Keratinocyte (primary cell): ENCODE data around the gene OR10Z1.

ENCODE experiments used
- EZH2 ChIP-seq: IDR thresholded peaks from one replicate; pipeline ENCODE4 v1.6.1; 2012; ENCODE audit warnings: inconsistent platforms, mild to moderate bottlenecking, low read length, moderate library complexity
- TF ChIP-seq, protein P1 (sequence below), 3 experiments: IDR thresholded peaks in 1 of 3; conservative IDR thresholded peaks in 1 of 3; optimal IDR thresholded peaks in 1 of 3; 2 replicates in 2 of 3; 3 replicates in 1 of 3; pipeline versions ENCODE3 to v1.5.1; 2011; ENCODE audit warnings: low read length in 3 of 3, mild to moderate bottlenecking in 3 of 3, moderate library complexity in 2 of 3, control low read depth in 1 of 3, inconsistent platforms in 1 of 3; ENCODE audit not compliant: insufficient read depth in 2 of 3; ENCODE audit errors: extremely low read depth in 1 of 3

DNA sequence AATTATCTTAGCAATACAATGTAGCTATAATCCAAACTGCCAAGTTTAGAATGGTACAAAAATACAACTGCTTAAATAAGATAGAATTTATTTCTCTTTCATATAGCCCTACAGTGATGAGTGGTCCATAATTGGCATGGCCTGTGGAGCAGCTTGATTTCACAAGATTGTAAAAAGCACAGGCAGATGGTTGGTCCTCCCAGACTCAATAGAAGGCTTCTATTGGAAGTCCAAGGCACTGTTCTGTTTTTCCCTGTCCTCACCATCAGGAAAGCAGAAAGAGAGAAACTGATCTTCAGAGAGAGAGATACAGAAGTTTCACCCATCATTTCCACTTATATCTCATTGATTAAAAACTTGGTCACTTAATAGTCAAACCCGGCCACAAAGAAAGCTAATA lies 32.8 kb upstream of the OR10Z1 start:
- TF ChIP-seq, protein P1, sequence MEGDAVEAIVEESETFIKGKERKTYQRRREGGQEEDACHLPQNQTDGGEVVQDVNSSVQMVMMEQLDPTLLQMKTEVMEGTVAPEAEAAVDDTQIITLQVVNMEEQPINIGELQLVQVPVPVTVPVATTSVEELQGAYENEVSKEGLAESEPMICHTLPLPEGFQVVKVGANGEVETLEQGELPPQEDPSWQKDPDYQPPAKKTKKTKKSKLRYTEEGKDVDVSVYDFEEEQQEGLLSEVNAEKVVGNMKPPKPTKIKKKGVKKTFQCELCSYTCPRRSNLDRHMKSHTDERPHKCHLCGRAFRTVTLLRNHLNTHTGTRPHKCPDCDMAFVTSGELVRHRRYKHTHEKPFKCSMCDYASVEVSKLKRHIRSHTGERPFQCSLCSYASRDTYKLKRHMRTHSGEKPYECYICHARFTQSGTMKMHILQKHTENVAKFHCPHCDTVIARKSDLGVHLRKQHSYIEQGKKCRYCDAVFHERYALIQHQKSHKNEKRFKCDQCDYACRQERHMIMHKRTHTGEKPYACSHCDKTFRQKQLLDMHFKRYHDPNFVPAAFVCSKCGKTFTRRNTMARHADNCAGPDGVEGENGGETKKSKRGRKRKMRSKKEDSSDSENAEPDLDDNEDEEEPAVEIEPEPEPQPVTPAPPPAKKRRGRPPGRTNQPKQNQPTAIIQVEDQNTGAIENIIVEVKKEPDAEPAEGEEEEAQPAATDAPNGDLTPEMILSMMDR (optimal IDR thresholded peaks at IDR 0.05 in 1 of 3, IDR thresholded peaks at IDR 0.05 in 1 of 3, conservative IDR thresholded peaks at IDR 0.05 in 1 of 3; ENCODE audit: extremely low read depth in 1 of 3, insufficient read depth in 2 of 3, low read length in 3 of 3), result no peak
- TF ChIP-seq EZH2, result no peak
